Neural cell (in vitro differentiated cells): ENCODE data around the gene LKAAEAR1. TPM values are rescaled to one million over a fixed set of nuclear protein-coding genes. Genes with fewer than 3 reads are reported as not detected.
A peak's percentile ranks its signal among the peaks of the same experiment; 100 is the strongest.
"Not testable (repeated sequence)": the region's sequence is repeated elsewhere in the genome, so short reads cannot be mapped to it uniquely, and the experiment has no call there.

Experiments used
- H2AFZ ChIP-seq: fragments of 200-600, 300-800 bp; sonication (generic), shearing (Covaris generic); 2 replicates; pipeline ENCODE4 v1.6.0; 2014; ENCODE audit warnings: low read depth, mild to moderate bottlenecking, antibody characterized with exemption, low read length, moderate library complexity
- H3F3A ChIP-seq: fragments of 200-600 bp; shearing (Covaris generic); 2 replicates; pipeline ENCODE4 v1.6.1; 2016; ENCODE audit warnings: mild to moderate bottlenecking, moderate library complexity, mixed read lengths, antibody characterized with exemption, low read length; ENCODE audit not compliant: insufficient read depth, poor library complexity, severe bottlenecking
- H3K27ac ChIP-seq: fragments of 200-600, 300-800 bp; sonication (generic), shearing (Covaris generic); 2 replicates; pipeline ENCODE4 v1.5.1; 2014; ENCODE audit warnings: mild to moderate bottlenecking, low read length, moderate library complexity
- H3K27me3 ChIP-seq: fragments of 300-800, 200-600 bp; sonication (generic), shearing (Covaris generic); 2 replicates; pipeline ENCODE4 v1.6.0; 2014; ENCODE audit warnings: mild to moderate bottlenecking, low read depth, low read length, moderate library complexity; ENCODE audit not compliant: insufficient read depth
- H3K36me3 ChIP-seq: fragments of 300-800, 200-600 bp; sonication (generic), shearing (Covaris generic); 2 replicates; pipeline ENCODE4 v1.5.1; 2014; ENCODE audit warnings: mild to moderate bottlenecking, antibody characterized with exemption, low read length, moderate library complexity; ENCODE audit not compliant: insufficient read depth
- H3K4me2 ChIP-seq: fragments of 300-800, 200-600 bp; sonication (generic), shearing (Covaris generic); 2 replicates; pipeline ENCODE4 v1.6.0; 2014; ENCODE audit warnings: mild to moderate bottlenecking, low read length
- H3K4me3 ChIP-seq: fragments of 300-800, 200-600 bp; sonication (generic), shearing (Covaris generic); 2 replicates; pipeline ENCODE4 v1.5.1; 2014; ENCODE audit warnings: mild to moderate bottlenecking, low read length, moderate library complexity
- H3K79me2 ChIP-seq: fragments of 200-600 bp; shearing (Covaris generic); replicated peaks from 2 replicates; pipeline ENCODE4 v1.6.0; 2014; ENCODE audit warnings: mild to moderate bottlenecking, low read length, moderate library complexity; ENCODE audit not compliant: insufficient read depth
- H3K9ac ChIP-seq: fragments of 300-800, 200-600 bp; sonication (generic), shearing (Covaris generic); 2 replicates; pipeline ENCODE4 v1.6.1; 2016; ENCODE audit warnings: mild to moderate bottlenecking, low read length, mixed read lengths
- H3K9me2 ChIP-seq: fragments of 200-600 bp; shearing (Covaris generic); 2 replicates; pipeline ENCODE4 v1.6.1; 2016; ENCODE audit warnings: mild to moderate bottlenecking, low read length, mixed read lengths; ENCODE audit not compliant: insufficient read depth
- H3K9me3 ChIP-seq: fragments of 200-600, 300-800 bp; sonication (generic), shearing (Covaris generic); 2 replicates; pipeline ENCODE4 v1.6.1; 2016; ENCODE audit warnings: mild to moderate bottlenecking, mixed run types, low read length, moderate library complexity, mixed read lengths
- H4K20me1 ChIP-seq: fragments of 200-600 bp; shearing (Covaris generic); 2 replicates; pipeline ENCODE4 v1.6.1; 2016; ENCODE audit warnings: mild to moderate bottlenecking, mixed run types; ENCODE audit not compliant: insufficient read depth
- CTCF ChIP-seq: fragments of 450-650 bp; IDR thresholded peaks from 2 replicates; pipeline ENCODE4 v1.5.1; 2014; ENCODE audit warnings: antibody characterized with exemption, mild to moderate bottlenecking, moderate library complexity; ENCODE audit not compliant: poor library complexity, severe bottlenecking
- EP300 ChIP-seq: fragments of 450-650 bp; conservative IDR thresholded peaks from 2 replicates; pipeline ENCODE4 v1.6.1; 2014; ENCODE audit warnings: antibody characterized with exemption, mild to moderate bottlenecking, moderate library complexity; ENCODE audit not compliant: poor library complexity, severe bottlenecking
- EZH2 ChIP-seq: fragments of 200-600, 300-800 bp; shearing (Covaris generic), sonication (generic); IDR thresholded peaks from 2 replicates; pipeline ENCODE4 v1.6.1; 2014; ENCODE audit warnings: antibody characterized with exemption, low read length, borderline replicate concordance, mild to moderate bottlenecking; ENCODE audit not compliant: insufficient read depth, poor library complexity, severe bottlenecking
- MXI1 ChIP-seq: fragments of 450-650 bp; conservative IDR thresholded peaks from 2 replicates; pipeline ENCODE4 v1.6.1; 2014; ENCODE audit warnings: antibody characterized with exemption, mild to moderate bottlenecking; ENCODE audit not compliant: poor library complexity, severe bottlenecking
- POLR2AphosphoS5 ChIP-seq: IDR thresholded peaks from 2 replicates; pipeline ENCODE4 v1.6.1; 2012
- RAD21 ChIP-seq: fragments of 450-650 bp; conservative IDR thresholded peaks from 2 replicates; pipeline ENCODE4 v1.6.1; 2014; ENCODE audit warnings: antibody characterized with exemption, mild to moderate bottlenecking, moderate library complexity
- REST ChIP-seq: IDR thresholded peaks from 2 replicates; pipeline ENCODE4 v1.6.1; 2012; ENCODE audit warnings: borderline replicate concordance
- SMC3 ChIP-seq: fragments of 450-650 bp; conservative IDR thresholded peaks from 2 replicates; pipeline ENCODE4 v1.6.1; 2014; ENCODE audit warnings: antibody characterized with exemption, mild to moderate bottlenecking, moderate library complexity; ENCODE audit not compliant: poor library complexity
- TAF1 ChIP-seq: IDR thresholded peaks from 2 replicates; pipeline ENCODE4 v1.6.1; 2012; ENCODE audit warnings: low read depth
- polyA plus RNA-seq: library from polyadenylated mRNA; depleted of rRNA; stranded (reverse); fragments of >200 nt; gene quantifications from 2 replicates; pipeline ENCODE4 v1.2.3, GENCODE V29; 2014

Gene LKAAEAR1
- polyA plus RNA-seq, 1 donor from 2014 or later = 9.3 TPM

GRCh38 chr20:64091770-64092169 is 7.6 kb upstream of the LKAAEAR1 start:
- H3K27ac ChIP-seq = peak overlapping the region; percentile 91
- peak overlapping the region; percentile 79 for H3K9ac ChIP-seq
- no peak overlapping the region for H2AFZ ChIP-seq
- H3K9me2 ChIP-seq = no peaks in the 10 kb centered on the region
- H3K4me3 ChIP-seq = peak overlapping the region; percentile 73
- H3K9me3 ChIP-seq = no peaks in the 10 kb centered on the region
- H4K20me1 ChIP-seq = no peaks in the 10 kb centered on the region
- no peaks in the 10 kb centered on the region for H3K36me3 ChIP-seq
- H3K4me2 ChIP-seq = peak overlapping the region; percentile 93
- H3K27me3 ChIP-seq = no peaks in the 10 kb centered on the region
- peak; percentile 52 for TF ChIP-seq REST
- peak; percentile 13 for TF ChIP-seq POLR2AphosphoS5
- no peak for TF ChIP-seq MXI1
- TF ChIP-seq CTCF = no peak
- no peak for TF ChIP-seq EP300
- TF ChIP-seq TAF1 = no peak
- TF ChIP-seq SMC3 = no peak
- H3K79me2 ChIP-seq = peaks cover 6% of the 10 kb centered on the region
- no peaks in the 10 kb centered on the region for H3F3A ChIP-seq

- Histone ChIP-seq H3K27me3 (no peaks in the 10 kb centered on the region), H3K9me3 (no peaks in the 10 kb centered on the region), H3K9ac (peak overlapping the region; percentile 79), H2AFZ (no peak overlapping the region), H3K36me3 (no peaks in the 10 kb centered on the region), H4K20me1 (no peaks in the 10 kb centered on the region), H3K4me3 (peak overlapping the region; percentile 73), H3K9me2 (no peaks in the 10 kb centered on the region), H3F3A (no peaks in the 10 kb centered on the region), H3K4me2 (peak overlapping the region; percentile 93), H3K27ac (peak overlapping the region; percentile 91), H3K79me2 (peaks cover 6% of the 10 kb centered on the region)
- TF ChIP-seq EP300 (no peak), POLR2AphosphoS5 (no peak), EZH2 (no peak), RAD21 (no peak), TAF1 (no peak)
These were observed 7.1 kb upstream of the LKAAEAR1 start for GRCh38 chr20:64091340-64091739.

GRCh38 chr20:64090165-64090564 is 6.0 kb upstream of the LKAAEAR1 start:
- peak overlapping the region; percentile 72 for H3K4me2 ChIP-seq
- H3K4me3 ChIP-seq = peak overlapping the region; percentile 59
- H2AFZ ChIP-seq = no peak overlapping the region
- H3K9me3 ChIP-seq = no peaks in the 10 kb centered on the region
- peaks cover 6% of the 10 kb centered on the region for H3K79me2 ChIP-seq
- no peaks in the 10 kb centered on the region for H4K20me1 ChIP-seq
- no peaks in the 10 kb centered on the region for H3K36me3 ChIP-seq
- peak overlapping the region; percentile 97 for H3K27ac ChIP-seq
- H3K27me3 ChIP-seq = peaks cover 2% of the 10 kb centered on the region
- no peaks in the 10 kb centered on the region for H3F3A ChIP-seq
- no peaks in the 10 kb centered on the region for H3K9me2 ChIP-seq
- H3K9ac ChIP-seq = peak overlapping the region; percentile 68
- TF ChIP-seq MXI1 (peak; percentile 87), SMC3 (peak; percentile 45), POLR2AphosphoS5 (peak; percentile 56), RAD21 (no peak), EP300 (peak; percentile 74)

- H3K9me2 ChIP-seq, H3K27ac ChIP-seq, H3F3A ChIP-seq, H3K9me3 ChIP-seq, H2AFZ ChIP-seq, H3K79me2 ChIP-seq, H3K4me3 ChIP-seq, H3K4me2 ChIP-seq, H3K36me3 ChIP-seq, H4K20me1 ChIP-seq: not testable (repeated sequence)
- Histone ChIP-seq H3K9ac (peak overlapping the region; percentile 68), H3K27me3 (peaks cover 12% of the 10 kb centered on the region)
These were observed 4.4 kb upstream of the LKAAEAR1 start for GRCh38 chr20:64088586-64088985.

GRCh38 chr20:64087226-64087825 is 3.1 kb upstream of the LKAAEAR1 start:
- H3K9me3 ChIP-seq, H3K27ac ChIP-seq, H3K9me2 ChIP-seq, H3K4me2 ChIP-seq, H3K4me3 ChIP-seq, H2AFZ ChIP-seq, H3F3A ChIP-seq, H4K20me1 ChIP-seq, H3K79me2 ChIP-seq, H3K36me3 ChIP-seq, H3K9ac ChIP-seq: not testable (repeated sequence)
- peaks cover 17% of the 10 kb centered on the region for H3K27me3 ChIP-seq
